Stimulated activated CD4-positive, alpha-beta T cell treated with anti-CD3 and anti-CD28 coated beads, TNF-alpha, amount 100 ng/mL, for 4 hours (primary cell): ENCODE results near the gene VGF.

Experiments used
- DNase-seq, 3 experiments: peaks; one replicate each; pipeline ENCODE4 v3.0.0-alpha.2; 2020; ENCODE audit warnings: low read depth in 3 of 3

VGF gene

GRCh38 chr7:101185258-101185839 lies 20.0 kb upstream of the VGF start:
- DNase-seq, result no peak

DNA sequence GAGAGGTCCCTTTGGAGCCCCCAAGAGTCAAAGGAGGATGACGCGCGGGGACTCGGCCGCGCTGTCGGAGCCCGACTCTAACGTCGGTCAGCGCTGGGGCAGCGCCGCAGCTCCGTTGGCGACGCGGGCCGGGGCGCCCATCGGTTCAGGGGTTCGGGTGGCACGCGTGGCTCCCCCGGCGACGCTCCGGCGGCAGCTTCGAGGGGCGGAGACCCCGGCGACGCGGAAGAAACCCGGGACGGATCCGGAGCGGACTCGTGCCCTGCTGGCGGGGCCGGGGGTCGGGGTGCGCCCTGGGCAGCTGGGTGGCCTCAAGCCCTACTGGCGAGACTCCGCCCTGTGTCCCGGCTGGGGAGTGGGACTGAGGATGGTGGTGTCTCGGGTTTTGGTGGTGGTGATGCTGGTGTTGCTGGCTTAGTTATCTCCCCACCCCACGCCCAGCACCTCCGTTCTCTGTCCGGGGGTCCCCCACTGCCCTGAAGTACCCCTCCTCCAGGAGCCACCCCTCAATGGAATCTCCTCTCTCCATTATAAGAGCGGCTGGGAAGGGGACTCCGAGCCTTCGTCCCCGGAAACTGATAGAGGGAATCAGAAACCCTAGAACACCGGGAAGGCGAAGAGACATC lies 14.9 kb upstream of the VGF start, which contains the start of gene NAT16:
TSS of gene NAT16 (minus strand) at position 164 of the 626 bp plus-strand sequence. CDS start 5,486 bp downstream, outside the sequence.
- no peak for DNase-seq

DNA sequence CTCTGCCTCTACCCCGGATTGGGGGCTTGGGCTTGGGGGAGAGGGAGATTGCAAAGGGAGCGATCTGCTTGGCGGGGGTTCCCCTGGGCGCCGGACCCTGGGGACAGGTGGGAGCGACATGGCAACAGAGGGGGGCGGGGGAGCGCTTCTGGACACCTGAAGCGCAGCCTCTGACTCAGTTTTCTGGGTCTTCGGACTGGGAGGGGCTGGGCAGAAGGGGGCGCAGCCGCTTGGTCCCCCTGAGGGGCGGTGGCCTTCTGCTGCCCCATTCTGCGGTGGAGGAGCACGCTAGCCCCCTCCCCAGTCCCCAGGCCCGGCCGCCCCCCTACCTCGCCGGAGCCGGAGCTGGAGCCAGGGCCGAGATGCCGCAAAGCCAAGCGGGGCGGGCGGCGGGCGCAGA lies 14.3 kb upstream of the VGF start:
- no peak for DNase-seq

DNA sequence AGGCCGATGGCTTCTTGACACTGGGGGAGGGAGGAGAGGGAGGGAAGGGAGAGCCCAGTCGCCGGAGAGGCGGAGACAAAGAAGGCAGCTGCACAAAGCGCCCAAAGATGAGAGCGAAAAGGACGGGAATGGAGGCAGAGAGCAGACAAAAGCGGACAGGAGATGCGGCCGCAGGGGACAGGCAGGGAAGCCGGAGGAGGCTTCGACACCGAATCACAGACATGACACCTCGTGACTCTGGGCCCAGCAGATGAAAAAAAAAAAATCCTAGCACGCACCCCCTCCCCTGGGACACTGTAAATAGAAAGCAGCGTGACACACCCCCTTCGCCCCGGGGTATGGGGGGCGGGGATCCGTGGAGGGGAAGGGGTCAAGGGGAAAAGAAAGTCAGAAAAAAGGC lies 13.7 kb upstream of the VGF start:
- no peak for DNase-seq

DNA sequence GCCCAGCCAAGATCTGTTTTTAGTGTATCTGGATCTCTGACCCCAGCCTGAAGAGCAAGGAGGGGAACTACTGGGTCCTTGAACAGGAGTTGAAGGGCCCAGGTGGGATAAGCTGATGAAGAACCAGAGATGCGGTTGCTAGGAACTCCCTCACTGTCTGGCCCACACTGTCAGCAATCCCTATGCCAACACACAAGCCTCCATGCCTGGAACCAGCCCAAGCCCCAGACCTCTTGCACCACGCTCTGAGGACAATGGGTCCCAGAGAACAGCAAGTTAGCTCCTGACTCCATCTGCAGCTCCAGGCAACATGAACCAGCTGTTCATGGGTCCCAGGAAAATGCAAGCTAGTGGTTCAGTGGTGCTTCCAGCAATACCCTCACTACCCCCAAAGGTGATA lies 12.3 kb upstream of the VGF start:
- DNase-seq, result no peak

DNA sequence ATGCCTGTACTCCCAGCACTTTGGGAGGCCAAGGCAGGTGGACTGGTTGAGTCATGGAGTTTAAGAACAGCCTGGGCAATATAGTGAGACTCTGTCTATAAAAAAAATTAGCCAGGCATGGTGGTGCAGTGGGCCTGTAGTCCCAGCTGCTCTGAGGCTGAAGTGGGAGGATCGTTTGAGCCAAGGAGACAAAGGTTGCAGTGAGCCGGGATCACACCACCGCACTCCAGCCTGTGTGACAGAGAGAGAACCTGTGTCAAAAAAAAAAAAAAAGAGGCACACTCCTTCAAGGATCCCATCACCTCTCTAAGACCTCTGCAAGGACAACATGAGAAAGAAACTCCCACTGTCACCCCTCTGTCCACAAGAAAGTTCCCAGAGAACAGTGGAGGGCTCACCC lies 10.3 kb upstream of the VGF start:
- DNase-seq, result no peak

DNA sequence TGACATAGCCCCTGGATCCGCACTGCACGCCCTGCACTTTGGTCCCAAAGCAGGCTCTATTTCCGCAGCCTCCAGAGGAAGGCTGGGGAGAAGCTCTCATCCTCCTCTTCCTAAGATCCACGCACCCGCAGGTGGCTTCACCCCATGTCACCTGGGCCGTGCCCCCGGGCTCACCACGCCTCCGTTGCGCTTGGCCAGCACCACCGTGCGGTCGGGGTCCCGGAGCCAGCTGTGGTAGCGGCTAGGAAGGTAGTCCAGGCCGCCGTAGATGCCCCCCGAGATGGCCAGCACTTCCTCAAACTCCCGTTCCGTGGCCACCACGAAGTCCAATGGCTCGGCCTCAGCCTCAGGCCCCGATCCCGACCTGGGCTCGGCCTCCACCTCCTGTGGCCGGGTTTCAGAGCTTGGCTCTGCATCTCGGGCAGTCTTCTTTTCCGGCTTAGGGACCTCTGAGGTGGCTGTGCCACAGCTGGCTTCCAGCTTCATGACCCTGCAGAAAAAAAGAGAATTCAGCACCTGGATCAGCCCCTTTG lies 9.0 kb upstream of the VGF start:
- no peak for DNase-seq

- peak in 1 of 3 experiments; percentile 54 for DNase-seq
These were observed 8.4 kb upstream of the VGF start for GRCh38 chr7:101173752-101174244.

DNA sequence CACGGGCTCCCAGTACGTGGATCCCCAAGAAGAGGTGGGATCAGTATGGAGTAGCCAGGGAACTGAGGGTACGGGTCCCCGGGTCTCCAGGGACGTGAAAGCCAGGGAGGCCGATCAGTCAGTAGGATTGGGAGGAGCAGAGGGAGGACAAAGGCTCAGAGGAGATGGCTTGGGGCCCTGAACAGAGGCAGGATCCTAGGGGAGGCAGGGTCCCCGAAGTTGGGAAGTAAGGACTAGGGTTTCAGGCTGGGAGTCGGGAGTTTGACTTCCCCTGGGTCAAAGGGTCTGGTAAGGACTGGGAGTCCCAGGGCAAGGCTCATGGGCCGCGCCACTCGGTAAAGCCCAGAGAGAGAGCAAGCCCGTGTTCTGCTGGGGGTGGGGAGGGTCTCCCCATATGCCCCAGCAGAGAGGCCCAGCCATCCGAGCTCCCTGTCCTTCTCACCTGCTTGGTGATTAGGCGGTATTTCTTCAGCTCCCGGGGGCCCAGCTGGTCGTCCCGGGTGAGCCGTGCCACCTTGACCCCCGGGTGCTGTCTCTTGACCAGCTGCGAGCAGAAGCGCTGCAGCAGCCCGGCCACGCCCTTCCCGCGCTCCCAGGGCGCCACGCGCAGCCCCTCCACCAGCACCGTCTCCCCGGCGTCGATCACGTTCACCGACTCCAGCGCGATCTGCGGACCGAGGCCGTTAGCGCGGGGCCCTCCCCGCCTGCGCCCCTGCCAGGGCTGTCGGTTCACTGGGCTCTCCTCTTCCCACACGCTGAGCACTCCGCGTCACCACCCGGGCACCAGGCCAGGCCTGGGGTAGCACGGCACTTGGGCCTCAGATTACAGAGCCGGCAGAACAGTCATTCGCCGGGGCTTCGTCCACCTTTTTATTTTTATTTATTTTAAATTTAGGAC lies 7.7 kb upstream of the VGF start:
- DNase-seq, result no peak

- no peak for DNase-seq
These were observed 6.9 kb upstream of the VGF start for GRCh38 chr7:101172005-101172853.

DNA sequence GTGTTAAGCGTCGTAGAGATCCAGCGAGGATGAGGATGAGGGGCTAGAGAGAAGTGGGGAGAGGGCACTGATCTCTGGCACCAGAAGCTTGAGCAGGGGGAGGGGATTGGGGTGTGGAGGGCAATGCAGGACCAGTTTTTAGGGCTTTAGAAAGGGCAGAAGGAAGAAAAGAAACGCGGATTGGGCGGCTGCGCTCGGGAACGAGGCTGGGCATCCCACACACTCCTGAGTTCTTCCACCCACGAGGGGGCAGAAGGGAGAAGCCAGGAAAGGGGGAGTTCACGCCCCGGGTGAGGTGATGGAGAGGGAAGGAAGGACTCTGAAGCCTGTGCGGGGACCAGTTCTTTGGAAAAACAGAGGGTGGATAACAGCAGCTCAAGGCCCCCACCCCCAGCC lies 6.1 kb upstream of the VGF start:
- DNase-seq, result no peak

- DNase-seq, result no peak
These were observed 5.5 kb upstream of the VGF start for GRCh38 chr7:101170617-101171441.

GRCh38 chr7:101169838-101170551 lies 4.6 kb upstream of the VGF start:
- peak; percentile 68 to 78 (median 70) for DNase-seq

DNA sequence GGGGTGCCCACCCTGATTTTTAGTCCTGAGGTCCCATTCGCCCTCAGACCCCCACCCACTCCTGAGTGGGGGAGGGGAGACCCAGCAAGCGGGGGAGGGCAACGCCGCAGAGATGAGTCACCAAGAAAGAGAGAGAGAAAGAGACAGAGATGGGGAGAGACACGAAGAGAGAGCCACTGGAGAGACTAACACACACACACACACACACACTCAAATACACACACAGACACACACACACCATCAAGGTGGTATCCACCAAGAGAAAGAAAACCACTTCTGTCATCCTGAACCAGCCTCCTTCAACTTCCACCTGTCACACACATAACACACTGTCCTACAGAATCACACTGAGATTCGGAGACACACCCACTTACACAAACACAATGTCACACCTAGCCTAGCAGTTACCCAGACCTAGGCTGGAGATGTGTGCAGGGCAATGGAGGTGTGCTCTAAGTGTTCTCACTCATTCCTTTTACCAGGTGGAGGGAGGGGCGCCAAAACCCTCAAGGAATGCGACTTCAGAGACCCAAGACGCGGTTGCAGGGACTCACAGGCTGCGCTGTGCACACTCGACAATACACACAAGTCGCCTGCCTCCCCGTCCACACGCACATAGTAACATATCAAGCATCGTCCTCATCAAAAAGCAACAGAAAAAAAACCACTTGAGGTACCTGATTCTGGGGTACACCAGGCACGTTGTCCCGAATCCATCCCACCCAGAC lies 3.9 kb upstream of the VGF start:
- DNase-seq, result no peak

DNA sequence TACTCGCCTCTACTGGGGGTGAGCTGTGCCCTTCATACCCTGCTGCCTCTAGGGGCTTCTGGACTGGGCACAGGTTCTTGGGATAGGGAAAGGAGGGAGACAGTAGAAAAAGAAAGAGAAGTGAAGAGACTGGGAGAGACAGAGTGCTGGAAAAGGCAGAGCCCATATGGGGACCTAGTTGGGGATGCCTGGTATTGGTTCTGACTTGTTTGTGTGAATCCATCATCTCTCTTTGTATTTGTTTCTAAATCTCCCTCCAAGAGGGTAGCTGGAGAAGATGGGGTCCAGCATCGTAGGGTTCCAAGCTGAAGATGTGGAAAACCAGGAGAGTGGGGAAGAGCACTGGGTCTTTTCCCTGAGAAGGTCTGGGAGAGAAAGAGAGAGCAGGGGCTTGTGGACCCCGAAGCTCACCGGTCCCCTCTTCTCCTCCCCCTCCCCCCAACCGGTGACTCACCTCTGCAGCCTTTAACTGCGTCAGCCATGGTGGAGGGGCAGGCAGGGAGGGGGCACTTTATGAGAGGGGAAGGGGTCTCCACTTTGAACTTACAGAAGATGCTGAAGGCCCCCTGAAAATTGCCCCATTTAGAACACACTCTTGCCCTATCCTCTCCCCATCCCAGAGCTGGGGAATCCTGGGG lies 3.2 kb upstream of the VGF start:
- no peak for DNase-seq

DNA sequence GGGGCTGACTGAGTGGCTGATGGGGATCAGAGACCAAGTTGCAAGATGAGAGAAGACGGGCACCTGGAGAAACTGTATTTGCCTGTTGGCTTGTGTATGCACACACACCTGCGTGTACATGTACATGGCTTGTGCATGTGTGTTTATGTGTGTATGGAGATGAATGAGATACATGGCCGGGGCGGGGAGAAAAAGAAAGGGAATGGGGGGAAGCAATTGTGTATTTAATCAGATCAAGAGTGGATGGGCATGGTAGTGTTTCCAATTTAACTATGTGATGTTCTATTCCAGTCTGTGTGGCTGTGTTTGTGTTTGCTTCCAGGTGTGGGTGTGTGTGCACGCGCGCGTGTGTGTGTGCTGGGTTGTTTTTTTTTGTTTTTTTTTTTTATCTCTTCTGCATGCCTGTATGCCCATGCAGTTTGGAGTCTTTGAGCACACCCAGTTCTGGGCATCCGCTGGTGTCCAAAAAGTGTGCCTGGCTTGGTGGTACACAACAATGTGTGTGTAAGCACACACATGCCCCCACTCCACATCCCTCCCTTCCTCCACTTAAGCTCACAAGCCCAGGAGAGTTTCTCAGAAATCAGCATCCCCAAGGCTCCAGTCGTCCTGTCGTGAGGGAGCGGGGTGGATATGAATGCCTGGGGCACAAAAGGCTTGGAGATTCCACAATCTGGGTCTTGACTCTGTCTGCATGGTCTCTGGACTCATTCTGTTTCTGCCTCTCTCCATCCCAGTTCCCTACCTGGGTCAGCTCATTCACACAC lies 2.5 kb upstream of the VGF start:
- no peak for DNase-seq

GRCh38 chr7:101166909-101167644 lies 1.7 kb upstream of the VGF start:
- no peak for DNase-seq

DNA sequence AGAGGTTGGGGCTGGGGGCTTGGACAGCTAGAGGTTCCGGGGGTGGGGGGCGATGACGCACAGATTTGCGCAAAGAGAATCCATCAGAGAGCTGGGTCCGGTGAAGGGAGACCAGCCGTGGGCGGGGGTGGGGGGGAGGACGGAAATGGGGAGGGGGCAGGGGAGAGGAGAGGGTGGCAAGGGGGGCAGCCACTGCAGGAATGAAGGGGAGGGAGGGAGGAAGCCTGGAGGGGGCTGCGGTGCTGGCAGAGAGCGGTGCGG lies 1.2 kb upstream of the VGF start:
- DNase-seq, result no peak
